ENCODE data around the gene PHF14.

PHF14 gene

DNA sequence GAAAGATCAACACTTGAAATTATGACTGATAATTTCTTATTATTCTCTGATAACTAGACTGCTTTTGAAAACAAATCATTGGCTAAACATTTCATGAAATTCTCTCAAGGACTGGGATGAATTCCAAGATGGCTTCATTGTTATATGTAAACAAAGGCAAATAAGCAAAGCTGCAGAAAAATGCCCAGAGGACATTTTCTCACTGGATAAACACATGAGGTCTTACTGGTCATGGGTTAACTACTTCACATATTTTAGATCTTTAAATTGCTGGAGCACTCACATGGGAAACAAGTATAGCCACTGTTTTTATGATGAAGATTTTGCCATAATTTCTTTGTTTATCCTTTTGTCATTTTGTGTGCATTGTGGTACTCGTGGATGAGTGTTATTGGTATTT is 239.1 kb downstream of the PHF14 start:
- no peak for DNase-seq (ENCODE audit: low read depth, low spot score)
- no peaks in the 10 kb centered on the region for H3K27me3 ChIP-seq (ENCODE audit: insufficient read depth, insufficient read length)
- no peak overlapping the region for H3K4me3 ChIP-seq (ENCODE audit: insufficient read length, low read depth)
- TF ChIP-seq YY1 (IDR thresholded peaks at IDR 0.05; ENCODE audit: insufficient read depth, insufficient read length) (no peak), ZNF274 (IDR thresholded peaks at IDR 0.05; ENCODE audit: low read depth, low read length) (no peak)
- no peaks in the 10 kb centered on the region for H3K9me3 ChIP-seq (ENCODE audit: insufficient read depth, low read length)
- H3K4me1 ChIP-seq (ENCODE audit: insufficient read depth, insufficient read length) = no peaks in the 10 kb centered on the region
- no peaks in the 10 kb centered on the region for H3K36me3 ChIP-seq (ENCODE audit: insufficient read depth, insufficient read length, low read length)
- no peak overlapping the region for H3K9ac ChIP-seq (ENCODE audit: insufficient read length, low read depth)

DNA sequence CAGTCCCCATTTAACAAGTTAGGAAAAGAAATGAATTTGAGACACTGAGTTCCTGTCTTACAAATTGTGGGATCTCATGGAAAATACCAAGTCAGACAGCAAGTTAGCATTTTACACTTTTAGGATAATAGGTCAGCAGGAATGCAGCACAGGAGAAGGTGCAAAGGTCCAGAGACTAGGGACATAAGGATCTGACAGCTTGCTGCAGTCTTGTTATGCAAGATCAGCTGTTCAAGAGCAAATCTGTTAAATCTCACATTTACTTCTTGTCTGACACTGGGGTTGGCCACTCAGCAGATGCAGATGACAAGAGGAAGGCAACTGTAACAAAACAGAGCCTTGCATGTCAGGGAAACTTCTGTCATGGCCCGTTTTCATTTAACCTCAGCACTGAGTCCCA is 239.6 kb downstream of the PHF14 start:
- no peaks in the 10 kb centered on the region for H3K4me1 ChIP-seq (ENCODE audit: insufficient read depth, insufficient read length)
- H3K9me3 ChIP-seq (ENCODE audit: insufficient read depth, low read length) = no peaks in the 10 kb centered on the region

DNA sequence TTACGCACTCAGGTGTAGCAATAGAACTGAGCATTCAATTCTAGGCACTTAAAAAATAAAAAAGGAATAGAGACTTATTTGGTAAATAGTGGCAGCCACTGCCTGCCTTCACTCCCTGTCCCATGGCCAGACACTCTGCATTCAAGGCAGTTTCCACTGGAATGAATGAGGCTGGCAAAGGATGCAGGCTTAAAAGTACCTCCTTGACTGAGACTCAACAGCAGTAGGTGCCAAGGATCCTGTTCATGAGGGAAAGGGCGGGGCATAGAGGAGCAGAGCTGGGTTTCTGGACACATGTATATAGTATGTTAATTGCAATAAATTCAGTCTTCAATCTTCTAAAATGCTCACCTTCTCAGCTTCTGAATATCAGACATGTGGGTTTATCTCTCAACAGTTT is 242.6 kb downstream of the PHF14 start:
- Histone ChIP-seq H3K9me3 (ENCODE audit: insufficient read depth, low read length) (no peaks in the 10 kb centered on the region), H3K9ac (ENCODE audit: insufficient read length, low read depth) (no peak overlapping the region), H3K36me3 (ENCODE audit: insufficient read depth, insufficient read length, low read length) (no peaks in the 10 kb centered on the region), H3K27me3 (ENCODE audit: insufficient read depth, insufficient read length) (no peaks in the 10 kb centered on the region), H3K4me1 (ENCODE audit: insufficient read depth, insufficient read length) (no peaks in the 10 kb centered on the region), H3K4me3 (ENCODE audit: insufficient read length, low read depth) (no peak overlapping the region)
- DNase-seq (ENCODE audit: low read depth, low spot score) = no peak
- TF ChIP-seq ZNF274 (IDR thresholded peaks at IDR 0.05; ENCODE audit: low read depth, low read length) (no peak), YY1 (IDR thresholded peaks at IDR 0.05; ENCODE audit: insufficient read depth, insufficient read length) (no peak), SUZ12 (IDR thresholded peaks at IDR 0.05; ENCODE audit: extremely low read depth, insufficient read depth, insufficient read length) (no peak)

More for the DNA sequence above, 239.6 kb downstream of the PHF14 start:
- Histone ChIP-seq H3K36me3 (ENCODE audit: insufficient read depth, insufficient read length, low read length) (no peaks in the 10 kb centered on the region), H3K9ac (ENCODE audit: insufficient read length, low read depth) (no peak overlapping the region), H3K27me3 (ENCODE audit: insufficient read depth, insufficient read length) (no peaks in the 10 kb centered on the region), H3K4me3 (ENCODE audit: insufficient read length, low read depth) (no peak overlapping the region)
- DNase-seq (ENCODE audit: low read depth, low spot score) = no peak
- TF ChIP-seq YY1 (IDR thresholded peaks at IDR 0.05; ENCODE audit: insufficient read depth, insufficient read length) (no peak), ZNF274 (IDR thresholded peaks at IDR 0.05; ENCODE audit: low read depth, low read length) (no peak), SUZ12 (IDR thresholded peaks at IDR 0.05; ENCODE audit: extremely low read depth, insufficient read depth, insufficient read length) (no peak)

DNA sequence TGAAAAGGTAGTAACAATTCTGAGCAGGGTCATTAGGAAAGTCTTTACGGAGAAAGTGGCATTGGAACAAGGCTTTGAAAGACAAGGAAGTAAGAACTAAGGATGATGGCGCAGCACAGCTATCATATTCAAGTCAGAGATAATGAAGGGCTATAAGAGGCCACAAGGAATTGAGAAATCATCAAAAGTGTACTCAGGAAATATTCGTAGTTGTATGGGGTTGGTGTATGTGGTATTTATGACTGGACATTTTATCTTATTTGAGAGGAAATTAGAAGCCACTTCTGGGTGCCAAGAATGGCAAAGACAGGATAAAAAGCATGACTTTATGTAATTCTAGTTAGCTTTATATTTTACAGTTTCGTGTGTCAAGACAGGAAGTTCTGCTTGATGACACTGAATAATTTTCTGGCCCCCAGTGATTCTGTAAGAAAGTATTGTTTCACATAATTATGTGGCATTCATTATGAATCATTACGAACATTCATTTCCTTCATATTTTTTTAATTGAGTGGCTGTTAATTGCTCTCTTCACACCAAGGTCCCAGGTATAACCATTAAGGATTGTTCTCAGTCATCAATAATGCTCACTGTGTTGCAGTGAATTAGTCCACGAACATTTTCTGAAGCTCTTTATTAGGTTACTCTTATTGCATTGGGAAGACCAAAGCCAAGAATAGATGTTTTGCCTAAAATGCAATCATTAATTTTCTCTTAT is 244.3 kb downstream of the PHF14 start:
- H3K4me1 ChIP-seq (ENCODE audit: insufficient read depth, insufficient read length) = no peaks in the 10 kb centered on the region
- H3K4me3 ChIP-seq (ENCODE audit: insufficient read length, low read depth) = no peak overlapping the region

More for the DNA sequence above, 244.3 kb downstream of the PHF14 start:
- H3K27me3 ChIP-seq (ENCODE audit: insufficient read depth, insufficient read length) = no peaks in the 10 kb centered on the region
- no peaks in the 10 kb centered on the region for H3K36me3 ChIP-seq (ENCODE audit: insufficient read depth, insufficient read length, low read length)
- TF ChIP-seq YY1 (IDR thresholded peaks at IDR 0.05; ENCODE audit: insufficient read depth, insufficient read length) = no peak
- DNase-seq (ENCODE audit: low read depth, low spot score) = no peak
- no peaks in the 10 kb centered on the region for H3K9me3 ChIP-seq (ENCODE audit: insufficient read depth, low read length)
- H3K9ac ChIP-seq (ENCODE audit: insufficient read length, low read depth) = no peak overlapping the region
